ENCODE measurements around the gene PHLPP1. TPM values are rescaled to one million over a fixed set of nuclear protein-coding genes. Genes with fewer than 3 reads are reported as not detected.

The PHLPP1 gene
- total RNA-seq, 2 experiments from 2014 or later, result 9.0 to 12.4 TPM

- H4K20me1 ChIP-seq (ENCODE audit: insufficient read depth, low read length), result no peaks in the 10 kb centered on the region
- no peak for DNase-seq (ENCODE audit: low spot score)
- BruUV-seq (replicated peaks), result no TSS peak
- H3K36me3 ChIP-seq (ENCODE audit: insufficient read depth, low read length), result no peaks in the 10 kb centered on the region
- TF ChIP-seq, protein P1, sequence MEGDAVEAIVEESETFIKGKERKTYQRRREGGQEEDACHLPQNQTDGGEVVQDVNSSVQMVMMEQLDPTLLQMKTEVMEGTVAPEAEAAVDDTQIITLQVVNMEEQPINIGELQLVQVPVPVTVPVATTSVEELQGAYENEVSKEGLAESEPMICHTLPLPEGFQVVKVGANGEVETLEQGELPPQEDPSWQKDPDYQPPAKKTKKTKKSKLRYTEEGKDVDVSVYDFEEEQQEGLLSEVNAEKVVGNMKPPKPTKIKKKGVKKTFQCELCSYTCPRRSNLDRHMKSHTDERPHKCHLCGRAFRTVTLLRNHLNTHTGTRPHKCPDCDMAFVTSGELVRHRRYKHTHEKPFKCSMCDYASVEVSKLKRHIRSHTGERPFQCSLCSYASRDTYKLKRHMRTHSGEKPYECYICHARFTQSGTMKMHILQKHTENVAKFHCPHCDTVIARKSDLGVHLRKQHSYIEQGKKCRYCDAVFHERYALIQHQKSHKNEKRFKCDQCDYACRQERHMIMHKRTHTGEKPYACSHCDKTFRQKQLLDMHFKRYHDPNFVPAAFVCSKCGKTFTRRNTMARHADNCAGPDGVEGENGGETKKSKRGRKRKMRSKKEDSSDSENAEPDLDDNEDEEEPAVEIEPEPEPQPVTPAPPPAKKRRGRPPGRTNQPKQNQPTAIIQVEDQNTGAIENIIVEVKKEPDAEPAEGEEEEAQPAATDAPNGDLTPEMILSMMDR (conservative IDR thresholded peaks at IDR 0.05; ENCODE audit: low read length), result no peak
- no peak for TF ChIP-seq EZH2phosphoT487 (IDR thresholded peaks at IDR 0.05; ENCODE audit: borderline replicate concordance, low read depth, low read length)
- CTCF ChIA-PET (ENCODE audit: unreplicated experiment), result no interaction called here
- H3K4me3 ChIP-seq (ENCODE audit: low read depth, low read length, poor library complexity, severe bottlenecking), result no peak overlapping the region
- no peak overlapping the region for H2AFZ ChIP-seq (ENCODE audit: low read length)
- intact Hi-C loops (cut with micrococcal nuclease; ENCODE audit: unreplicated experiment), result no loop called here
- H3K27ac ChIP-seq (ENCODE audit: low read depth, low read length, poor library complexity, severe bottlenecking), result no peak overlapping the region
- no peaks in the 10 kb centered on the region for H3K9me3 ChIP-seq (ENCODE audit: low read length)
- H3K9me2 ChIP-seq (ENCODE audit: insufficient read depth, low read length), result no peaks in the 10 kb centered on the region
- no peak overlapping the region for H3K4me2 ChIP-seq (ENCODE audit: low read length)
- no peaks in the 10 kb centered on the region for H3K4me1 ChIP-seq (ENCODE audit: insufficient read depth, low read length, poor library complexity, severe bottlenecking)
- POLR2A ChIA-PET, result interaction anchor here (0.6 kb wide), 1 partner anchor 147 kb away, joined by 5 read pairs; no protein-coding TSS in a partner anchor
- H3K79me2 ChIP-seq (ENCODE audit: insufficient read depth, low read depth, low read length), result no peaks in the 10 kb centered on the region
Observed at GRCh38 chr18:62760403-62760734, 45.0 kb downstream of the PHLPP1 start.

- Histone ChIP-seq H3K9me3 (ENCODE audit: low read length) (no peaks in the 10 kb centered on the region), H2AFZ (ENCODE audit: low read length) (no peak overlapping the region), H3K79me2 (ENCODE audit: insufficient read depth, low read depth, low read length) (no peaks in the 10 kb centered on the region), H3K4me1 (ENCODE audit: insufficient read depth, low read length, poor library complexity, severe bottlenecking) (peaks cover 4% of the 10 kb centered on the region), H3K36me3 (ENCODE audit: insufficient read depth, low read length) (no peaks in the 10 kb centered on the region), H3K4me3 (ENCODE audit: low read depth, low read length, poor library complexity, severe bottlenecking) (no peak overlapping the region), H3K27ac (ENCODE audit: low read depth, low read length, poor library complexity, severe bottlenecking) (no peak overlapping the region), H4K20me1 (ENCODE audit: insufficient read depth, low read length) (no peaks in the 10 kb centered on the region), H3K4me2 (ENCODE audit: low read length) (no peak overlapping the region), H3K9me2 (ENCODE audit: insufficient read depth, low read length) (no peaks in the 10 kb centered on the region)
- no TSS peak for BruUV-seq (replicated peaks)
- intact Hi-C loops (cut with micrococcal nuclease; ENCODE audit: unreplicated experiment), result no loop called here
- ChIA-PET CTCF (ENCODE audit: unreplicated experiment) (no interaction called here), POLR2A (interaction anchor here (1.4 kb wide), 1 partner anchor 13 kb away, joined by 4 read pairs; no protein-coding TSS in a partner anchor)
- TF ChIP-seq, protein P1 (conservative IDR thresholded peaks at IDR 0.05; ENCODE audit: low read length), result no peak
- no peak for TF ChIP-seq EZH2phosphoT487 (IDR thresholded peaks at IDR 0.05; ENCODE audit: borderline replicate concordance, low read depth, low read length)
- DNase-seq (ENCODE audit: low spot score), result no peak
Observed at GRCh38 chr18:62763101-62763521, 47.8 kb downstream of the PHLPP1 start.

DNA sequence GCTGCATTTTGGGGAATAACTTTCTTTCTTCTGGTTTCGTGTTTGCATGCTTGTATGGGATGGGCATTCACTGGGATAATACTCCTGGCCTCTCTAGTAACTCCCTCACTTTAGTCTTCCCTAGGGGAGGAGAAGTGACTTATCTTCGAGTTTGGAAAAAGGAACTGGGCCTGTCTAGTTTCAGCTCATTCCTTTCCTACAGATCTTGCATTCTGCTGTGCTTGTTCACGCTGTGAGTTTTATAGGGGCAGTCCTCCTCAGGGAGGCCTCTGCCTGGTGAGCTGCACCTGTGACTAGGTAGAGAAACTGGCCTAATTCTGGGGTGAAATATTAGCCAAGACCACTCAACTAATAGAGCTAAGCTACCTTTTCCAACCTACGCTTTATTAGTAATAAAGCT lies 50.9 kb downstream of the PHLPP1 start:
- intact Hi-C loops (cut with micrococcal nuclease; ENCODE audit: unreplicated experiment), result no loop called here
- BruUV-seq (replicated peaks), result no TSS peak
- no peaks in the 10 kb centered on the region for H3K36me3 ChIP-seq (ENCODE audit: insufficient read depth, low read length)
- no peak overlapping the region for H3K4me2 ChIP-seq (ENCODE audit: low read length)
- H3K79me2 ChIP-seq (ENCODE audit: insufficient read depth, low read depth, low read length), result no peaks in the 10 kb centered on the region
- H3K9me3 ChIP-seq (ENCODE audit: low read length), result no peaks in the 10 kb centered on the region
- TF ChIP-seq, protein P1 (conservative IDR thresholded peaks at IDR 0.05; ENCODE audit: low read length), result no peak
- TF ChIP-seq EZH2phosphoT487 (IDR thresholded peaks at IDR 0.05; ENCODE audit: borderline replicate concordance, low read depth, low read length), result no peak
- H3K9me2 ChIP-seq (ENCODE audit: insufficient read depth, low read length), result no peaks in the 10 kb centered on the region
- no peaks in the 10 kb centered on the region for H4K20me1 ChIP-seq (ENCODE audit: insufficient read depth, low read length)
- POLR2A ChIA-PET, result no interaction called here
- no peak overlapping the region for H3K27ac ChIP-seq (ENCODE audit: low read depth, low read length, poor library complexity, severe bottlenecking)
- no peak overlapping the region for H2AFZ ChIP-seq (ENCODE audit: low read length)
- CTCF ChIA-PET (ENCODE audit: unreplicated experiment), result no interaction called here
- no peak for DNase-seq (ENCODE audit: low spot score)
- peaks cover 5% of the 10 kb centered on the region for H3K4me1 ChIP-seq (ENCODE audit: insufficient read depth, low read length, poor library complexity, severe bottlenecking)
- no peak overlapping the region for H3K4me3 ChIP-seq (ENCODE audit: low read depth, low read length, poor library complexity, severe bottlenecking)

Data from OCI-LY7 (cell line).